Eye (tissue), 1 donor: Measurements from ENCODE around the gene ENGASE.

Source experiments
- DNase-seq: peaks from one replicate; pipeline ENCODE4 v3.0.0-alpha.2; 2015

ENGASE gene

DNA sequence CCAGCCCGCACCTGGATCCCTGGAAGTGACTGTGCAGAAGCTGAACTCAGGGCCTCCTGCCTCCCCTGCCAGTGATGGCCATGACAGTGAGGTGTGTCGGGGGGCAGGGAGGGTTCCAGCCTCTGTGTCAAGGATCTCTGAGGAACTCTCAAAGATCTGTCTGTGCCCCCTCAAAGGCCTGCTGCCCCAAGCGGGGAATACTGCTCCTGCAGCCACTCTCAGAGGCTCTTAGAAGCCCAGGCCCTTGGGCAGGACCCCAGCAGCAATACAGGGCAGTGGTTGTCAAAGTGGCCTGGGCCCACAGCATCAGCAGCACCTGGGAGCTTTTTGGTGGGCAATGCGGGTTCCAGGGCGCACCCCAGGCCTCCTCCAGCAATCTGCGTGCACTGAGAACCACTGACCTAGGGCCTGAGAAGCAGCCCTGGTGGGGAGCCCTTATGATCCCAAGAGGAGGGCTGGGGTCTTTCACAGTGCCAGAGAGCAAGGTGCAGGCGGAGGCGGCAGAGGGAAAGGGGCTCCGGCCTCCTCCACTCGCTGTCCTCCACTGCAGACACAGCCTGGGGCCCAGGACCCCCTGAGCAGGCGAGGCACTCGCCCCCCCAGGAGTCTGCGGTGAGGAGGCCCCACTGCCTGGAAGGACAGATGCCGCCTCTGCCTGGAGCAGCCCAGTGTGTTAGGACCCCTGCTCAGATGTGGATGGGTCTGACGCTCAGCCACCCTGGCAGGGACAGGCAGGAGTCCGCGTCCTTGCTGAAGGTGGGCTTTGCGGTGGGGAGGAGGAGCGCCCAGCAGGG is 42.1 kb downstream of the ENGASE start:
- DNase-seq: no peak

DNA sequence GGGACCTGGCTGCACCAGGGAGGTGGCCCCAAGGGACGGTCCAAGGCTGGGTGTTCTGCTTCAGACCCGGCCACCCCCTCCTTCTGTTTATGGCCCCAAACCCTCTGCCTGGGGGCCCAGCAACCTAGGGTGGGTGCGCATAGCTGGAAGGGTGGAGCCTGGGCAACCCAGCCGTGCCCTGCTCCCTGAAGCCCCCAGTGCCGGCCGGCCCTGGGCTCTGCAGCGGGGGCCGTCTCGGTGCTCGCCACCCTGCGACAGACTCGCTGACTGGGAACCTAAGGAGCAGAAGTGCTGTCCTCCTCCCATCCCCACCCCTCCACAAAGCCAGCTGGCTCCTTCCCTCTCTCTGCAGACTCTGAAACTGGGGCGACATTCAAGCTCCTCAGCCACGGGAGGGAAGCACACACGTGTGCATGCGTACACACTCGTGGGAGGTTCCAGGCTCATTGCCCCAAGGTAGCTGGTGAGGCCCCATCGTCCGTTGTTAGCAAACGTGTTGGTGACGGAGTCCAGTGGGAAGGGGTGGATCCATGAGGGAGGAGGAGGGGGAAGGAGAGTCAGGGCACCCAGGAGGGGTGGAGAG is 43.4 kb downstream of the ENGASE start:
- no peak for DNase-seq

DNA sequence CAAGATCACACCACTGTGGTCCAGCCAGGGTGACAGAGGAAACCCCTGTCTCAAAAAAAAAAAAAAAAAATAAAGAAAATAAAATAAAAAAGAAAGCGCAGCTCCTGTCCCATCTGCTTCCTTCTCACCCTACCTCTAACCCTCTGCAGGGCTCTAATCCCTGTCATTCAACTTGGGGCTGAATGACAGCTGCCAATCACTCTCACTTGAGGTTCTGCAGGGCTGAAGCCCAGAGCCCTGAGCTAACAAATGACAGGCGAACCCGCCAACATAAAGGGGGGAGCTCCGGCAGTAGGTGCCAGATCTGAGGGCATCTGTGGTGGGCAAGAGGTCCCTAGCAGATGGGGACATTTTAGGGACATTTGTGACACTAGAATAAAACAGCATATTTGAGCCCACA is 44.3 kb downstream of the ENGASE start:
- DNase-seq: no peak

DNA sequence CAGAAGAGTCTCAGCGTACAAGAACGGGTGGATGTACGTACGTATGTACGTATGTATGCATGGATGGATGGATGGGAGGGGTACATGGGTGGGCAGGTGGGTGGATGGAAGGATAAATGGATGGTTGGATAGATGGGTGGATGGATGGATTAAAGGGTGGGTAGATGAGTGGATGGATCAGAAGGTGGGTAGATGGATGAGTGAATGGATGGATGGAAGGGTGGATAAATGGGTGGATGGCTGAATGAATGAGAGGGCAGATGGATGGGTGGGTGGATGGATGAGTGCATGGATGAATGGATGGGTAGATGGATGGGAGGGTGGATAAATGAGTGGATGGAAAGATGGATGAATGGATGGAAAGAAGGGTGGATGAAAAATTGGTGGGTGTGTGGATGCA is 45.6 kb downstream of the ENGASE start:
- no peak for DNase-seq

DNA sequence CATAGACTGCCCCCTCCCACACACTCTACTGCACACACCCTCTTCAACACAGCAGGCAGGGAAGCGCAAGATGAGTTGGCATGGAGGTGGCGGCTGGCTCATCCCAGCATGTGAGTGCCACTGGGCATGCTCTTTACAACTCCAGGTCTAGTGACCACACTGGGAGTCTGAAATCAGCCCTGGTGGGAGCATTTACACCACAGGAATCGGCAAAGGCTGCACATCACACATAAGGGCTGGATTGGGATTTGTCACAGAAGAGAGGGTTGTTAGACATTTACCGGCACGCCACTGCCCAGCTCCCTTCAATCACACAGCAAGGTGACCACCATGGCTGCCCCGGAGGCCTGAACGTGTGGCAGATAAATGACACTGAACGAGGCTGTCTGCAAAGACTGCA is 49.4 kb downstream of the ENGASE start:
- no peak for DNase-seq

DNA sequence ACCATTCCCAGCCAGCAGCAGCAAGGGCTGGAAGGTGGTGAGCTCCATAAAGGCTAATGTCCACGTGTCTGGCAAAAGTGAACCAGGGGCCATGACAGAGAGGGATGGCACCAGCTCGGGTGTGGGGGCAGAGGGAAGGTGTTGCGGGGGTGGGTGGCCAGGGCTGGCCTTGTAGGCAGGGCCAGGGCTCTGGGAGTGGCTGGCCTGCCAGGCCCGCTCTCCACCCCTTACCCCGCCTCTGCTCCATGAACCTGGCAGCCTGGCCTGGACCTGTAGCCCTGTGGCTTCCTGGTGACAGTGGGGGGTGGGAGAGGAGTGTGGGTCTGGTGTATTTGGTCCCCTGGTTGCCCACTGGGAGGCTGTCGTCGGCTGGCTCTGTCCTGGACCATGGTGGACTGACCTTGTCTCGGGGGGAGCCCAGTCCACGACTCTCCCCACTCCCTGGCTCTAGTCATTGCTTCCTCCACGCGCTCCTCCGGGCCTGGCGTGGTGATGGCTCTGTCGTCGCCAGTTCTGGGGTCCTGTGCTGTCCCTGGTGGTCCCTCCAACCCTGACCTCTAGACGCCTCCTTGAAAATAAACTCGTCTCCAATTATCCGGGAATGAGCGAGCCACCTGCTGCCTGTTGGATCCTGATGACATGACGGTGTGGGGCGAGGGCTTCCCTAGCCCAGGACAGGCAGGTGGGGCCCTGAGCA is 50.0 kb downstream of the ENGASE start:
- no peak for DNase-seq

DNA sequence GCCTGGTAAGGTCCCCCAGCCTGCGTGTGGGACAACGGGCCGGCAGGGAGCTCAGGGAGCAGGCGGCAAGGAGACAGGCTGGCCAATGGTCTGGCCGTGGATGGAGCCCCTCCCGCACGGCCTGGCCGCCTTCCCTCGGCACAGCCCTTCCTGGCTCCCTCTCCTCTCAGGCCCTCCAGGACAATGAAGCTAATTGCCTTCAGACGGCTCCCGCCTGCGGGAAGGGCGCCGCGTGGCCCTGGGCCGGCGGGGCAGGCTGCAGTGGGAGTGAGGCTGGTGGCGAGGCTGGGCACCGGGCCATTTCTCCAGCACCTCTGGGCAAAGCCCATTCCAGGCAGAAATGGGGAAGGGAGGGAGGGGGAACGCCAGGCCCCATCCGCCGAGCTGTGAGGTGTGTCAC is 50.9 kb downstream of the ENGASE start:
- DNase-seq: no peak

DNA sequence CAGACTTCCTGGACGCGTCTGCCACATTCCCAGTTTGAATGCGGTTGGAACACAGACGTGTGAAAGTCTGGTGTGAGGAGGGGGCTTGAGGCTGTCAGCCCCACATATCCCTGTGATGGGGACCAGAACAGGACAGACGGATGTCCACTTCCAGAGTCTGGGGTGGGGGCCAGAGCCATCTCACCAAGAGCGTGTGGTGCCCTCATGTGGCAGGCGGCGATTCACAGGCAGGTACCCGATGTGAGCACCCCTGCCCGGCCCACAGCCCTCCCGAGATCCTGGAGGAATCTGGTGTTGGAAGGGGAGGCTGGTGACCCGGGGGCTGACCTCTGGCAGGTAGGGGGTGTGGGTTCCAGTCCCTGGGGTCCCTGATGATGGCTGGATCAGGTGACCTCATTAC is 51.5 kb downstream of the ENGASE start:
- DNase-seq: no peak

DNA sequence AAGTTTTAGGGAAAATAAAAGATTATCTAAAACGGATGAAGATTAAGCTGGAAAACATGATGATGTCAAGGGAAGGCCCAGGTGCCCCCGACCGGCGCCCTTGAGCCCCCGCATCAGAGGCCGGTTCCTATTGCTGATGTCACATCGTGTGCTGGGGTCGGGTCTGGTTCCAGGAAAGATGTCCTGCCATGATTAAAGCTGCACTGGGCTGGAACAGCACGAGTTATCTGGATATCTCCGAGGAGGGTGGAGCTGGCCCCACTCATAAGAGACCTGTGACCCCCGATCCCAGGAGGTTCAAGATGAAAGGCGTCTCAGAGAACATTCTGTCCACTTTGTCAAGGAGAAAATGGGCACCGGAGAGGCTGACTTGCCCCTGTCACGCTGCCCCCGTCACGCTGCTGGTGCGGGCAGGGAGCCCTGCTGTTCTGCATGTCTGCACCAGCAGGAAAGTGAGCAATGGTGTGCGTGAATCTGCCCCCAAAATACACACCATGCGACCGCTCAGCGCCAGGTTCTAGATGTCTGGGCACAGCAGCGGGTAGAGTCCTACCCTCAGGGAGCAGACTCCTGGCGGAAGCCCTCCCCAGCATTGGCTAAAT is 53.0 kb downstream of the ENGASE start:
- no peak for DNase-seq

DNA sequence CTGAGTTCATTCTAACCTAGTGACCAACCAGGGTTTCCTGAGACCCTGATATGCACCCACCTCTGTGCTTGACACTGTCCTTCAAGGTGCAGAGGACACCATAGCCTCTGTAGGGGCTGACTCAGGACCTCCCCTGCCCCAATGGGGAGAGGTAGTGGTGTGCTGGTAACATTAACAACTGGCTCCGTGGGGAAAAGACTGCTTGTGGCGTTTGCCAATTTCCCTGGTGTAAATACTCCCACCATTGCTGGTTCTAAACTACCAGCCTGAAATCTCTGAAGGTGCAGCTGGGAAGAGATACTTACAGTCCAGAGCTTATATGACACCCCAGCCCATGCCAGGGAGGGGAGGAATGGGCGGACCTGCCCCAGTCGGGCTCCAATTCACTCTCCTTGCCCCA is 54.9 kb downstream of the ENGASE start:
- no peak for DNase-seq

DNA sequence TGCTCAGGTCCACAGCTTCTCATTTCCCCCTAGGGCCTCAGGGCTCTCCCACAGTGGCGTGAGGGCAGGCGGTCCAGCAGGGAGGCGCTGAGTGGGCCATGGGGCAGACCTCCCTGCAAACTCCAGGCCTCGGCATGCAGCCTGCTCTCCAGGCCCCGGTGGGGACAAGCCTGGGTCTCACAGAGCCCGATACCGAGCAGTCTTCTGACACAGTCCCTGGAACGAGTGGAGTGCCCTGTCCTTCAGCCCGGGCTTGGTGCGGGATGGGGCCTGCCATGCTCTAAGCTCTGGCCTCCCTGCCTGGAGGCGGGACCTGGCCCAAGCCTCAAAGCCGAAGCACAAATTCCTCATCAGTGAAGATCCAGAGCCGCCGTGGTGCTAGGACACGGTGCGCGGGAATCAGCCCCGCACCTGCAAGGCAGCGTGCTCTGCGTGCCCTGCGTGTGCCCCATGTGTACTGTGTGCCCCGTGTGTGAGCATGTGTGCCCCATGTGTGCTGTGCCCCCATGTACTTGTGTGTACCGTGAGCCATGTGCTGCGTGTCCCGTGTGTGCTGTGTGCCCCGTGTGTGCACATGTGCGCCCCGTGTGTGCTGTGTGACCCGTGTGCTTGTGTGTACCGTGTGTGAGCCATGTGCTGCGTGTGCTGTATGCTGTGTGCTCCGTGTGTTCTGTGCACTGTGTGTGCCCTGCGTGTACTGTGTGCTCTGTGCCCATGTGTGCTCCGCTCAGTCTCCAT is 56.1 kb downstream of the ENGASE start:
- DNase-seq: no peak

DNA sequence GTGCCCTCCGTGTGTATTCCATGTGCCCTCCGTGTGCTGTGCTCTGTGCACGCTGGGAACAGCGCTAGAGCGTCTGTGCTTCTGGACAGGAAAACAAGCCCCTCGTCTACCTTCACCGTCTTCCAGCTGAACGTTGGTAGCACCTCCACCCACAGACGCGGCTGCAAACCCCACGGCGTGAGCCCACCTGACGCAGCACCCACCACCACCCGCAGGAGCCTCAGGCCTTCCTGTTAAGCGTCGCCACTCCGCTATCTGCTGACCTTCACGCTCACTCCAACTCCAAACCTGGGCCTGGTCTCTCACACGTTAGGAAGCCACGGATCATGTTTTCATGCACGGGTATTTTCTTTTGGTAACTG is 56.6 kb downstream of the ENGASE start:
- no peak for DNase-seq

DNA sequence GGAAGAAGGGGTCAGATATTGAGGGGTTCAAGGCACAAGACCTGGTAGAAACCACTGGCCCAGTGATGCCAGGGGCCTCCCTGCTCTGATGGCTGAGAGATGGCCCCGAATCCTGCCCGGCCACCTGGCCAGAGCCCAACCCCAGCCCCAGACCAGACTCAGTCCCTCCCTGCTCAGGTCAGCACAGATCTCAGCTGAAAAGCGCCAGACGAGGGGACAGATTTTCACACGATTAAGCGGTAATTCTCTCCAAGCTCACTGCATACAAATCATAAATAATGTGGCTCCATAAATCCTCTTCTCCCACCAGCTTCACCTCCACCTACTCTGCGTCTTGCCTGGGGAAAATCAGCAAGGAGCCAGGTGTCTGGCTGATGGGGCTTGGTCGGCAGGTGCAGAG is 57.1 kb downstream of the ENGASE start:
- no peak for DNase-seq

DNA sequence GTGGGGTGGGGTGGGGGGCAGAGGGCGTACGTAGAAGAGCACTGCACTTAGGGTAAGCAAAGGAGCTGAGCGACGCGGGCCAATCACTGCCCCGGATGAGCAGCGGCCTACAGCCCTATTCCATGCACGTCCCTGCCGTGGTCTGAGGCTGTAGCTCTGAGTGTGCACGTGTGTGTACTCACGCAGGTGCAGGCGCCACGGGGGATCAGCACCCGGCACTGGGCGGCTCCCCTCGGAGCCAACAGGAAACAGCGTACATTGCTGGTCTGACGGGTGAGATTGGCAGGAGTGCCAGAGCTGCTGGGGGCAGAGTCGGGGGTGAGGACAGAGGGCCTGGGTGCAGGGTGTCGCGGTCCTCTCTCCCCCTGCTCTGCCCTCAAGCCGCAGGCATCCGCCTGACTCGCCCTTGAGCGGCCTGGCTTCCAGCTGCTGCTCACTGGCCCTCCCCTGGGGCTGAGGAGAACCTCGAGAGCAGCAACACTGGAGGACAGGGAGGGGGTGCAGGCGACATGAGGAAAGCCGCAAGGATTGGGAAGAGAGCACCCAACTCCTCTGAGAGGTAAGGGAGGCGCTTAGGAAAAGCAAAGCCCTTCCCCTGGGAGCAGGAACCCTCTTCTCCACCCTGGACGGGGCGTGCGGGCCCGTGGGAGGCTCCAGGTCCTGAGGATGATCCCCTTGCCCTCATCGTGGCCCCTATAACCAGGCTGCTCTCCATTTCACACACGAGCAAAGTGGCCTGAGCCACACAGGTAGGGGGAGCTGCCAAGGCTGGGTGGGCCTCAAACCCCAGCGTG is 57.8 kb downstream of the ENGASE start:
- no peak for DNase-seq

DNA sequence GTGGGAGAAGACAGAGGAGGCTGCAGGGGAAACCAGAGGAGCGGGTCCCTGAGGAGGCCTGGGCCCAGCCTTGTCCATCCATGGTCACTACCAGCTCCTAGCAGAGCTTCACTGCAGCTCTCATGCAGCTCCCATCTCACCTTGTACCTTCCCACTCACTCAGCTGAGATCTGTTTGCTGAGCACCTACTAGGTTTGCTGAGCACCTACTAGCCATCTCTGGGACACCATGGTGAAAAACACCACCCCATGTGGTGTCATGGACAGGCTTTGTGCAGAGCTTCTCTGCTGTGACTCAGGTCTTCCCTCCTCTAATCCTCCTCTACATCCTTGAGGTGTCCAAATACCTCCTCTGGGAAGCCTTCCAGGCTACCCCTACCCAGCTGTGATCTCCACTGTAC is 58.6 kb downstream of the ENGASE start:
- DNase-seq: no peak

DNA sequence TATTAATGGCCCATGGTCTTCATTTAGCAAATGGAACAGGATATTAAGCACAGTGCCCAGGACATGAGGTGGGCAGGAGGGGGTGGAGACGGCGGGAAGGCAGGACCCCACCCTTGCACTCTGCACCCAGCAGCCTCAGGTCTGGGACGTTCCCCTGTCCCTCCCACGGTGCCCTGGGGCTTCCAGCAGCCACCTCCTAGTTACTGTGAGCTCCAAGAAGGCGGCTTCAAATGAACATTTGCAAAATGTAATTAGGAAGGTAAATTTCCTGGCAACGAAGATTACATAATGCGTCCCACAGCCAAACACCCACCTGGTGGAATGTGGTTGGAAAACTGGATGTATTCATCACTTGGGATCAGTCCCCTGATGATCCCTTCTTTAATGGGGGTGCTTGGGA is 59.4 kb downstream of the ENGASE start:
- DNase-seq: no peak

DNA sequence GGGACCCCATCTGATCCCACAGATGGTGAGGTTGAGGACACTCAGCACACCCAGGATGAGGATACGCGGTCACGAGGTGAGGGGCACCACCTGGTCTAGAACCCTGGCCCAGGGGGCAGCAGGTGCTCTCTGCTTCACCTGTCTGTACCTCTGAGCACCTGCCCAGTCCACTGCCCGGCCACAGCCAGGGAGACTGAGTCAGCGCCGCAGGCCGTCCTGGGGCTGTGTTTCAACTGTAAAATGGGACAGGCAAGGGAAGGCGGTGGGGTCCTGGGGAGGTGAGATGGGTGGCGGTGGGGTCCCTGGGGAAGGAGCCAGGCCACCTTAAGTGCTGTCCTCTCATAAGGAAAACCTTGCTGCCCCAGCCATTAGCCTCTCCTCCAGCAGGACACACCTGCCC is 60.4 kb downstream of the ENGASE start:
- no peak for DNase-seq

DNA sequence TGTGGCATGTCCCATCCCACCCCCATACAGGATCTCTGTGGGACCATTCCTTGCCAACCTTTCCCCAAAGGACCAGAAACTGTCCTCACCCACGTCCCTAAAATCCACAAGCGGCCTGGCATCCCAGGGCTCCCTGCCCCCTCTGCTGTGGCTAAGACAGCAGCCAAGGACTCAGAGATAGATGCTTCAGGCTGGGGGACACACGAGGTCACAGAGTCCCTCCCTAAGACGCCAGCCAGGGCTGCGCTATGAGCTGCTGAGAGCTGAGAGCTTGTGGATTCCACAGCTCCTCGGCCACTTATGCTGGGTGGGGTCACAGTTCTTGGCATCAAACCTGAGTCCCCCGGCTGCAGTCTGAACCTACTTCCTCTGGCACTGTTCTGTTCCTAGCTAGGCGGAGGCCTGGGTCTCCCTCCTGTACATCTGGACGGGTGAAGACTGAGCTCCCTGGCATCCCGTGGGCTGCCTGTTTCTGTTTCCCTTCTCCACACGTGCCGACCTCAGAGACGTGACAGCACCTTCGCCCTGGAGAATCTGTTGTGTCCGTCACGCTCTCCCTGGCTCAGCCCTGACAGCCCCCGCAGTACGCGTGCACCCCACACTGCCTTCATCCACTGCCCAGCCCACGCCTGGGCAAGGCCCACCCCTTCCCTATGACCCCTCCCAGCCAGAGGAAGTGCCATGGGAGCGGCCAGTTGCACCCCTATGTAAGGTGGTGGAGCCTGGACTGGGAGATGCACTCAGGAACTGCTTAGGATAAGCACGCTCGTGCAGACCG is 61.2 kb downstream of the ENGASE start:
- no peak for DNase-seq
